Smooth muscle cell (in vitro differentiated cells): Measurements from ENCODE around the gene DGAT2. TPM values are rescaled to one million over a fixed set of nuclear protein-coding genes. Genes with fewer than 3 reads are reported as not detected.

ENCODE experiments used
- DNase-seq: peaks from one replicate; lab custom pipeline; 2025; ENCODE audit not compliant: unreplicated experiment; lab: John Stamatoyannopoulos, UW
- H2AFZ ChIP-seq: fragments of 200-600 bp; sonication (generic); 2 replicates; pipeline ENCODE4 v1.6.0; 2016; ENCODE audit warnings: antibody characterized with exemption, low read depth, mild to moderate bottlenecking
- H3F3A ChIP-seq: fragments of 200-600 bp; sonication (generic); 2 replicates; pipeline ENCODE4 v1.6.0; 2017; ENCODE audit warnings: antibody characterized with exemption, low read depth
- H3K27ac ChIP-seq: fragments of 200-600 bp; sonication (generic); 2 replicates; pipeline ENCODE4 v1.5.1; 2016; ENCODE audit warnings: low read depth, mild to moderate bottlenecking
- H3K27me3 ChIP-seq: fragments of 200-600 bp; sonication (generic); 2 replicates; pipeline ENCODE4 v1.6.1; 2016; ENCODE audit warnings: low read depth, mild to moderate bottlenecking
- H3K36me3 ChIP-seq: fragments of 200-600 bp; sonication (generic); 2 replicates; pipeline ENCODE4 v1.5.1; 2016; ENCODE audit warnings: low read depth
- H3K4me1 ChIP-seq: fragments of 200-600 bp; sonication (generic); 2 replicates; pipeline ENCODE4 v1.5.1; 2016; ENCODE audit warnings: low read depth
- H3K4me2 ChIP-seq: fragments of 200-600 bp; sonication (generic); 2 replicates; pipeline ENCODE4 v1.6.0; 2016; ENCODE audit warnings: mild to moderate bottlenecking
- H3K4me3 ChIP-seq: fragments of 200-600 bp; sonication (generic); 2 replicates; pipeline ENCODE4 v1.5.1; 2016; ENCODE audit warnings: mild to moderate bottlenecking
- H3K79me2 ChIP-seq: fragments of 200-600 bp; sonication (generic); 2 replicates; pipeline ENCODE4 v1.6.0; 2016; ENCODE audit warnings: low read depth, mild to moderate bottlenecking
- H3K9ac ChIP-seq: fragments of 200-600 bp; sonication (generic); 2 replicates; pipeline ENCODE4 v1.6.0; 2016; ENCODE audit warnings: low read depth
- H3K9me3 ChIP-seq: fragments of 200-600 bp; sonication (generic); replicated peaks from 2 replicates; pipeline ENCODE4 v1.5.1; 2016; ENCODE audit warnings: low read depth
- H4K20me1 ChIP-seq: fragments of 200-600 bp; sonication (generic); 2 replicates; pipeline ENCODE4 v1.6.0; 2016; ENCODE audit warnings: low read depth
- CTCF ChIP-seq: fragments of 200-600 bp; sonication (generic); IDR thresholded peaks from 2 replicates; pipeline ENCODE4 v1.5.1; 2017; ENCODE audit warnings: borderline replicate concordance, mild to moderate bottlenecking, antibody characterized with exemption; ENCODE audit not compliant: insufficient read depth, poor library complexity, severe bottlenecking
- whole genome bisulfite sequencing: methylation state at CpG from one replicate; pipeline ENCODE4 v1.1.7; 2016; ENCODE audit warnings: low lambda C conversion rate; 5-methylcytosine and 5-hydroxymethylcytosine counted together
- polyA plus RNA-seq: library from polyadenylated mRNA; unstranded; fragments of >200 nt; fragmentation: Nextera tagmentation; extraction: Ambion mirVana; gene quantifications from 2 replicates; pipeline ENCODE4 v1.2.1, GENCODE V29; 2016
- total RNA-seq: library from RNA; depleted of rRNA; stranded (reverse); fragments of >200 nt; gene quantifications from 2 replicates; pipeline ENCODE4 v1.2.3, GENCODE V29; 2014

The DGAT2 gene
- total and polyA plus RNA-seq, 2 experiments from 2014 or later = 1.5 to 3.7 TPM

GRCh38 chr11:75734491-75735180 is 33.9 kb upstream of the DGAT2 start:
- Histone ChIP-seq H3K27me3 (no peaks in the 10 kb centered on the region), H3K9ac (no peak overlapping the region), H3K4me3 (no peak overlapping the region), H2AFZ (no peak overlapping the region), H3K27ac (no peak overlapping the region), H3K4me1 (peaks cover 5% of the 10 kb centered on the region), H4K20me1 (no peaks in the 10 kb centered on the region), H3K9me3 (no peaks in the 10 kb centered on the region), H3K79me2 (no peaks in the 10 kb centered on the region), H3F3A (no peaks in the 10 kb centered on the region), H3K4me2 (no peak overlapping the region), H3K36me3 (no peaks in the 10 kb centered on the region)
- DNase-seq = no peak
- WGBS = 86% methylated on average over 5 of the region's 5 CpGs
- TF ChIP-seq CTCF = no peak

- DNase-seq = no peak
- Histone ChIP-seq H3K79me2 (no peaks in the 10 kb centered on the region), H3K9me3 (no peaks in the 10 kb centered on the region), H3F3A (no peaks in the 10 kb centered on the region), H4K20me1 (no peaks in the 10 kb centered on the region), H3K9ac (no peak overlapping the region), H3K4me2 (no peak overlapping the region), H3K27me3 (peaks cover 2% of the 10 kb centered on the region), H3K4me3 (no peak overlapping the region), H3K27ac (no peak overlapping the region), H3K4me1 (peaks cover 5% of the 10 kb centered on the region), H2AFZ (no peak overlapping the region), H3K36me3 (no peaks in the 10 kb centered on the region)
- no peak for TF ChIP-seq CTCF
- WGBS = 92% methylated on average over 4 of the region's 4 CpGs
Measured at GRCh38 chr11:75735181-75735845, 33.3 kb upstream of the DGAT2 start.

- WGBS = 89% methylated on average over 6 of the region's 6 CpGs
- no peaks in the 10 kb centered on the region for H3K79me2 ChIP-seq
Measured at GRCh38 chr11:75737314-75737713, 31.3 kb upstream of the DGAT2 start.

More at GRCh38 chr11:75737314-75737713, 31.3 kb upstream of the DGAT2 start:
- no peaks in the 10 kb centered on the region for H4K20me1 ChIP-seq
- H3K27ac ChIP-seq = no peak overlapping the region
- H3K9me3 ChIP-seq = no peaks in the 10 kb centered on the region
- H3F3A ChIP-seq = no peaks in the 10 kb centered on the region
- no peak overlapping the region for H3K4me2 ChIP-seq
- peaks cover 9% of the 10 kb centered on the region for H3K27me3 ChIP-seq
- no peak overlapping the region for H3K4me3 ChIP-seq
- no peak for TF ChIP-seq CTCF
- H3K36me3 ChIP-seq = no peaks in the 10 kb centered on the region
- peaks cover 5% of the 10 kb centered on the region for H3K4me1 ChIP-seq
- no peak for DNase-seq
- H2AFZ ChIP-seq = no peak overlapping the region
- H3K9ac ChIP-seq = no peak overlapping the region
